ENCODE data around the gene SYT8.
"Not testable (repeated sequence)": the region's sequence is repeated elsewhere in the genome, so short reads cannot be mapped to it uniquely, and the experiment has no call there.

Gene SYT8

GRCh38 chr11:1860108-1860507 is 25.3 kb downstream of the SYT8 start:
- no peak for DNase-seq

DNA sequence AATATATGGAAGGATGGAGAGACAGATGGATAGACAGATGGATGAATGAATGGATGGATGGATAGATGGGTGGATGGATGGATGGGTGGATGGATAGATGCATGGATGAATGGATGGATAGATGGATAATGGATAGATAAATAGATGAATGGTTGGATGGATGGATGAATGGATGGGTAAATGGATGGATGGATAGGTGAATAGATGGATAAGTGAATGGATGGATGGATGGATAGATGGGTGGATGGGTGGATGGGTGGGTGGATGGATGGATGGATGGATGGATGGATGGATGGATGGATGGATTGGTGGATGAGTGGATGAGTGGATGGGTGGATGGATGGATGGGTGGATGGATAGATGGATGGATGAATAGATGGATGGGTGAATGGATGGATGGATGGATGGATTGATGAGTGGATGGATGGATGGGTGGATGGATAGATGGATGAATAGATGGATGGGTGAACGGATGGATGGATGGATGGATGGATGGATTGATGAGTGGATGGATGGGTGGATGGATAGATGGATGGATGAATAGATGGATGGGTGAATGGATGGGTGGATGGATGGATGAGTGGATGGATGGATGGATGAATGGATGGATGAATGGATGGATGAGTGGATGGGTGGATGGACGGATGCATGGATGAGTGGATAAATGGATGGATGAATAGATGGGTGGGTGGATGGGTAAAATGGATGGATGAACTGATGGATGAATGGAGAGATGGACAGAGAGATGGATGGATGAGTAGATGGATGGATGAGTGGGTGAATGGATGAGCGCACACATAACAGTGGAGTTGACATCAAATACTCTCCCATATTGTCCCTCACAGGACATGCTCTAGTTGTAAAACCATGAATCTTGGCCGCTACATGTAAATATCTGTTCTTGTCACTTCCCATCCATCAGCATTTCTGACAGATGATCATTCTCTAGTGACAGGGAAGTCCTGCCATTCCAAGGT is 26.9 kb downstream of the SYT8 start:
- no peak for DNase-seq

GRCh38 chr11:1862588-1863351 is 28.0 kb downstream of the SYT8 start:
- DNase-seq, result peak; percentile 27 to 66 (median 59)

DNA sequence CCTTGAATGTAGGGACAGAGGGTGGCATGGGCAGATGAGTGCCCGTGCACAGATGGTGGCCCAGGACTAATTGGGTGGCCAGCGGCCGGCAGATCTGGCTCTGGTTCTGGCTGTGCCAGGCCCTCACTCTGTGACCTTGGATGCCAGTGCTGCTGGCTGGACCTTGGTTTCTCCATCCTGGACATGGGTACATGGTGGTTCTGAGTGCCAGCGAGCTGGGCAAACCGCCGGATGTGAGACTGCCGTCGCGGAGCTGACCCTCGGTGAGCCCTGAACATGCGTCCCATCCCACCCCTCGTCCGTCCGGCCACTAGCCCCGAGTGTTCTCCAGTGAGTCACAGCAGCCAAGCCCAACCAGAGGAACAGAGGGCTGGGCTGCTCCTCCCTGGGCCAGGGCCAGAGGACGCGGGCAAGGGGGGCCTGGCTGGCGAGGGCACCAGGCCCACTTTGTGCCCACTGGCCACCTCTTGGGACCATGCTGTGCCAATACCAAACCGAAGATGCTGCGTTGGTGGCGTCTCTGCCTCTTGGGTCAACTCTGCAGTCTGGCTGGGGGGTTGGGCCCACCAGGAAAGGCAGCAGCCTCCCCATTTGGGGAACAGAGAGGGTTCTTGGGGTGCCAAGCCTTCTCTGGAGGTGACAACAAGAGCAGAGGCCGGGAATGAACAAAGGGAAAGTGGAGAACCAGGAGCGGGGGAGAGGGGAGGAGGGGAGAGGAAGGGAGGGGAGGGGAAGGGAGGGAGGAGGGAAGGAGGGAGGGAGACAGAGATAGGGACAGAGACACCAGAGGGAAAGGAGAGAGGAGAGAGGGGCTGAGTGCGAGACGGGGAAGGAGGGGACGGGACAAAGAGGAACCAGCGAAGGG is 28.8 kb downstream of the SYT8 start:
- peak; percentile 88 to 90 (median 90) for DNase-seq

DNA sequence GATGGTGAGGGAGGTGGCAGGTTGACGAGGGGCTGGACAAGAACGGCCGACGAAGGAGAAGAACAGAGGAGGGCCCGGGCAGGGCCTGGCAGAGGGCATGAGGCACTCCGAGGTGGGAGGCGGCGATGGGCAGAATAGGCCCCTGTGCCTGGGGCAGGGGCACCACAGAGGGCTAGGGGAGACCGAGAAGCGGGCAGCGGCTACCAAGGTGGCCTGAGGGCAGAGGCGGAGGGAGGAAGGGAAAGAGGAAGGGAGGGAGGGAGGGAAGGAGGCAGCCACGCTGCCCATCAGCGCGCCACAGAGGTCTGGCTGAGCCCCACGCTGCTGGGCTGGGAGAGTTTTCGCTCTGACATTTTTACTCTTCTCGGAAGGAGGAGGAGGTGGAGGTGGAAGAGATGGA is 29.4 kb downstream of the SYT8 start:
- peak in 3 of 4 experiments; percentile 41 to 58 (median 53) for DNase-seq

DNA sequence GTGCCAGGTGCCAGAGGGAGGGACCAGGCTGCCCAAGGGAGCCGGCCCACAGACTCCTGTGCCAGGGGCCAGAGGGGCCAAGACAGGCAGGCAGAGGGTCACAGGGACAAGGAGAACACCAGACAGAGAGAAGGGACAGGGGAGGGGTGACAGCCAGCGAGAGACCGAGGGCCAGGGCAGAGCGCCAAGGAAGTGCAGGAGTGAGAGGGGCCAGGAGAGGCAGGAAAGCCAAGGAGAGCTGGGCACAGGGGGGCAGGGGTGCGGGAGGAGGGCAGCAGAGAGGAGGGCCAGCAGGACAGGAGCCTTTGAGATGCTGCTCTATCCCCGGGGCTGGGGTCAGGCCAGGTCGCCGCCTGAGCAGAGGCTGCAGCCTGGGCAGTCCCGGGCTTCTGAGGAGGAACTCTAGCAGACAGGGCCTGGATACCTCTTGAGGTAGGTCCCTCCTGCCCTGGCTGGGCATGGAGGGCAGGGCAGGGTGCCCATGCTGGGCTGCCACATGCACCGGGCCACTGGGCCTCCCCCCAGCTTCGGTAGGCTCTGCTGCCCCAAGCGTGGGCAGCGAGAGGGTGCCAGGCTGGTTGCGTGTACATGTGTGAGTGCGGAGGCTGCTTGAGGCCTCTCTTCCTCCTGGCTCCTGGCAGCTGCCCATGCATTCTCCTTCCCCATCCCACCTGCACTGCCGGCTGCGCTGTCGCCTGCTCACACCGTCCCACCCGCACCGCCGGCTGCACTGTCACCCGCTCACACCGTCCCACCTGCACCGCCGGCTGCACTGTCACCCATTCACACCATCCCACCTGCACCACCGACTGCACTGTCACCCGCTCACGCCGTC is 30.3 kb downstream of the SYT8 start:
- no peak for DNase-seq

DNA sequence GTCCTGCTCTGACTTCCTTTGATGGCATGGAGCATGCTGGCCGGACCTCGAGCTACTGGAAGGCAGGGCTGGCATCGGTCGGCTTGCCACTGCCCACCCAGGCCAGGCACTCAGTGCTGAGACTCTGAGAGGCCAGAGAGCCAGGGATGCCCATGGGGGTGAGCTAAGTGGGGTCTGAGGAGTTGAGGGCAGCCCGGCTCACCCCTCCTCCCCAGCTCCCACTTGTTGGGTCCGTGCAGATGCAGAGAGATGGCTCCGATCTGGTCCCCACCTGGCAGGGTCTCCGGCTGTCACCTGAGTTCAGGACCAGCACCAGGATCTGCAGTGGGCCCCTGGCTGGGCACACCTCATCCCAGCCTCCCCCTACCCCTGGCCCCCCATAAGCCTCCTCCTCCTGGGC is 31.4 kb downstream of the SYT8 start:
- DNase-seq, result no peak

DNA sequence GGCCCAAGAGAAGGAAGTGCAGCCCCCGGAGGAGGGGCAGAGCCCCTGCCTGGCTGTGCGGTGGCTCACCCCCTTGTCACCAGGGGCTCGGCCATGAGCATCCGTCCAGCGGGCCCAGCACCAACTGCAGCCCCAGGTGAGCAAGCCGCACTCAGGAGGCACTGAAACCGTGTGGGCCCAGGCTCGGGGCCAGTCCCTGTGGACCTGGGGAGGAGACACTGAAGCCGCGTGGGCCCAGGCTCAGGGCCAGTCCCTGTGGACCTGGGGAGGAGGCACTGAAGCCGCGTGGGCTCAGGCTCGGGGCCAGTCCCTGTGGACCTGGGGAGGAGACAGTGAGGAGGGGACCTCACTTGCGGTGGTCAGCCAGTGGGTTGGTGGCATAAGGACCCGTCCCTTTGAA is 32.0 kb downstream of the SYT8 start:
- DNase-seq, result no peak

GRCh38 chr11:1867381-1867780 is 32.6 kb downstream of the SYT8 start:
- DNase-seq, result no peak

DNA sequence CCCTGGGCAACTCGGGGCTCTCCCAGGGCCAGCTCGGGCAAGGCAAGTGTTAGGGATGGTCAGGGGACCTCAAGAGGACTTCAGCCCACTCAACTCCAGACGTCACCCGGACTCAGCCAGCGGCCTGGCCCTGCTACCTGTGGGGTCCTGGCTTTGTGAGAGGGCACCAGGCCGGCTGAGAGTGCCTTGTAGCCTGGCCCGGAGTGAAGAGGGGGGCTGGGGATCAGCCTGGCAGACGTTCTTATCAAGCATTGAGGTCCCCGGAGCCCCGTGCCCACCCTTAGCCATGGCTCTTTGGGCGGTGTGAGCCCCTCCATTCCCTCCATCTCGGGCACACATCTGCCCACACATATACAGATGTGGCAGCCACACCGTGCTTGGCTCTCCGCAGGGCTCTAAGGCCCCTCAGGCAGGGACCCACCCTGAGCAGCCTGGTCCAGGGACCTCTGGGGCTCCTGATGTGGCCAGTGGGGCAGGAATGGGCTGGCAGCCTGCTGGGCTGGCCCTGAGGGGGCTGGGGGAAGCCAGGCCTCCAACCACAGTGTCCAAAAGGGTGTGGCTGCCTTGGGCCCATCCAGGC is 33.4 kb downstream of the SYT8 start:
- no peak for DNase-seq

GRCh38 chr11:1868636-1869291 is 34.0 kb downstream of the SYT8 start:
- no peak for DNase-seq

DNA sequence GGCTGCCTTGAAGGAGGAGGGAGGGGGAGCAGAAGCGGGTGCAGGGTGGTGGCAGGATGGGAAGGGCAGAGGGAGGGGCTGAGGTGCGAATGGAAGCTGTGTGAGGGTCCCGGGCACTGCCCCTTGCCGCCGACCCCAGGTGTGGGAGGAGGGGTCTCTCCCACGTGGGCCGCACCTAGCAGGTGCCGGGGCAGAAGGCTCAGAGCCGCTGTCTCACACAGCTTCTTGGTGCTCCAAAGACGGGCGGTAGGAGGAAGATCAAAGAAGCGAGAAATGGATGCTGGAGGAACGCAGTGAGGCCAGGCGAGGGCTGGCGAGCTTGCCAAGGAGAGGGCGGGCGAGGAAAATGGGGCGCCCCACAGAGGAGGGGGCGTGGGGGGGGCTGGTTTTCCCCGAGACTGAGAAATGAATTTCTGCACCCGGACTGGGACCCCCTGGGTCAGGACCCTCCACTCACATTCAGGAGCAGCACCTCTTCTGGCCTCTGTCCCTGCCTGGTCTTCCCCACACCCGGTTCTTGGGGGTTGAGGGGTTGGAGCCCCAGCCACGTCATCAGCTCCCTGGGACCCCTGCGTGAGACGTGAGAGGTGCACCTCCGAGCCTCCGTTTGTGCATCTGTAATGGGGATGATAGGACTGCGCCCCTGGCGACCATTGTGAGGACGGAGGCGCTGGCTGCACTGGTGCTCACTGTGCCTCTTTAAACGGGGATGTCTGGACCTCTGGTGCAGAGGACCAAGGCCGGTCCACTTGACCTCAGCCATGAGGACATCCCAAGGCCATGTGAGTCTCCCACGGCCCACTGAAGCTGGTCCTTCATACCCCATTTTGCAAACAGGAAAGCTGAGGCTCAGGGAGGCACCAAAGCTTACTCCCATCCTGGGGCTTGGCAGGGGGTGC is 34.9 kb downstream of the SYT8 start:
- DNase-seq, result no peak

GRCh38 chr11:1870326-1870696 is 35.5 kb downstream of the SYT8 start:
- DNase-seq, result no peak

- DNase-seq, result no peak
Measured at GRCh38 chr11:1870721-1871466, 36.1 kb downstream of the SYT8 start.

DNA sequence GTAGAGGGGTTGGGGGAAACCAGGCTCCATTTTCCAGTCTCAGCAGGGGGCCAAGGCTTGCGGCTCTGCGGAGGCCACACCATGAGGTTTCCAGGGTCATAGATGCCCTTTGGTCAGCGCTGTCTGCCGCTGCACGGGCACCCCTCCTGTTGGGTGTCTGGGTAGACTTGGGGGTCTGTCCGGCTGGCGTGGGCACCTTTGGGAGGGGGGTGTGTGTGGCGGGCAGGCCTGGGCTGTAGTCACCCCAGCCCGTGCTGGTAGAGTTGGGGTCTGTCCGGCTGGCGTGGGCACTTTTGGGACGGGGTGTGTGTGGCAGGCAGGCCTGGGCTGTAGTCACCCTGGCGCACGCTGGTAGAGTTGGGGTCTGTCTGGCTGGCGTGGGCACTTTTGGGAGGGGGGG is 36.7 kb downstream of the SYT8 start:
- DNase-seq, result no peak

DNA sequence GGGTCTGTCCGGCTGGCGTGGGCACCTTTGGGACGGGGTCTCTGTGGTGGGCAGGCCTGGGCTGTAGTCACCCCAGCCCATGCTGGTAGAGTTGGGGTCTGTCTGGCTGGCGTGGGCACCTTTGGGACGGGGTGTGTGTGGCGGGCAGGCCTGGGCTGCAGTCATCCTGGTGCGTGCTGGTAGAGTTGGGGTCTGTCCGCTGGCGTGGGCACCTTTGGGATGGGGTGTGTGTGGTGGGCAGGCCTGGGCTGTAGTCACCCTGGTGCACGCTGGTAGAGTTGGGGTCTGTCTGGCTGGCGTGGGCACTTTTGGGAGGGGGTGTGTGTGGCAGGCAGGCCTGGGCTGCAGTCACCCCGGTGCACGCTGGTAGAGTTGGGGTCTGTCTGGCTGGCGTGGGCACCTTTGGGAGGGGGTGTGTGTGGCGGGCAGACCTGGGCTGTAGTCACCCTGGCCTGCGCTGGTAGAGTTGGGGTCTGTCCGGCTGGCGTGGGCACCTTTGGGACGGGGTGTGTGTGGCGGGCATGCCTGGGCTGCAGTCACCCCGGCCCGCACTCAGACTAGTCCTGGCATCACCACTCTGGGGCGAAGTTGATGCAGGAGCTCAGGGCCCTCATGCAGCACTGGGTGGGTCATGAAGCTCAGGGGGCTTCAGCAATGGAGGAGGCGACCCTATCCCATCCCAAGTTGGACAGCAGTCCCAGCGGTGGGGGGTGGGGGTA is 37.6 kb downstream of the SYT8 start:
- no peak for DNase-seq

- DNase-seq, result no peak
Measured at GRCh38 chr11:1873048-1873812, 38.4 kb downstream of the SYT8 start.

GRCh38 chr11:1873813-1874150 is 39.0 kb downstream of the SYT8 start:
- DNase-seq, result not testable (repeated sequence)

Measured in suppressor macrophage (primary cell).